Astrocyte of the cerebellum (primary cell): Measurements from ENCODE around the gene ANXA2R.

Experiments
- DNase-seq: peaks from one replicate; pipeline ENCODE4 v3.0.0-alpha.2; 2011; ENCODE audit warnings: low read depth
- H3K4me3 ChIP-seq: 2 replicates; pipeline ENCODE4 v1.5.1; 2011; ENCODE audit warnings: mild to moderate bottlenecking, low read depth, low read length, moderate library complexity
- CTCF ChIP-seq: IDR thresholded peaks from 2 replicates; pipeline ENCODE4 v1.5.1; 2012; ENCODE audit warnings: low read length, low read depth, moderate library complexity, mild to moderate bottlenecking; ENCODE audit errors: missing control alignments
- in situ Hi-C: cut with HindIII; loops from 2 replicates; pipeline ENCODE4 v1.10.0; 2017; ENCODE audit warnings: low sequenced_read_pairs

The ANXA2R gene

GRCh38 chr5:43049236-43049635, 9.1 kb upstream of the ANXA2R start:
- no peak for DNase-seq
- no peak overlapping the region for H3K4me3 ChIP-seq
- no peak for TF ChIP-seq CTCF
- in situ Hi-C loops, result no loop called here

DNA sequence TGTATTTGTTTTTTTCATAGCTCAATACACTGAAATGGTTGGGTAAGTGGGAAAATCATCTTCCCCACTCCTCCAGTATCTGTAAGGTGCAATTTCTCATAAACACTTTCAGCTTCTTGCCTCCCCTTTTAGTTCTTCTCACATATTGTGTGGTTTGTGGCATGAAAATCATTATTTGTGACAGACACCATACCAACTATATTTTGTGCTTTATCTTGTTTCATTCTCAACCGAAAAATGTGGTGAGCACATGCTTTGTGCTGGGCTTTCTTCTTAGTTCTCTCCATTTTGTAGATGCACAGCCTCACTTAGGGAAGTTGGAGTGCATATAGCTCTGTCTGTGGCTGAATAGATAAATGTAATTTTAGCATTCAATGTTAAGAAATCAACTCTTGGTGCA, 6.4 kb upstream of the ANXA2R start:
- in situ Hi-C loops, result no loop called here
- DNase-seq, result no peak
- TF ChIP-seq CTCF, result no peak
- no peak overlapping the region for H3K4me3 ChIP-seq

DNA sequence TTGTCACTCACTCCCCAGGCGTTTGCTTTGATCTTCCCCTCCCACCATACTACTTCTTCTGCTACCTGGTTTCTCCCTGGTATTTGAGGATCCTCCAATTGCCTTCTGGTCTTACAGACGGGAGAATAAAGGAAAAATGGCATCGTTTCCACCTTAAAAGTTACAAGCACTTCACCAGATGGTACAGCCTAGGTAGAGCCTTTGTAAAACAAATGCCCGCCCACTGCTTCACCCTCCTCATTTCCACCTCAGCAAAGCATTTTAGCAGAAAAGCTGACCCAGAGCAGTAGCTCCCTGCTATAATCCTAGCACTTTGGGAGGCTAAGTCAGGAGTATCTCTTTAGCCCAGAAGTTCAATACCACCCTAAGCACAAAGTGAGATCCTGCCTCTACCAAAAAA, 5.1 kb upstream of the ANXA2R start:
- in situ Hi-C loops, result no loop called here
- DNase-seq, result no peak
- no peak for TF ChIP-seq CTCF
- no peak overlapping the region for H3K4me3 ChIP-seq

DNA sequence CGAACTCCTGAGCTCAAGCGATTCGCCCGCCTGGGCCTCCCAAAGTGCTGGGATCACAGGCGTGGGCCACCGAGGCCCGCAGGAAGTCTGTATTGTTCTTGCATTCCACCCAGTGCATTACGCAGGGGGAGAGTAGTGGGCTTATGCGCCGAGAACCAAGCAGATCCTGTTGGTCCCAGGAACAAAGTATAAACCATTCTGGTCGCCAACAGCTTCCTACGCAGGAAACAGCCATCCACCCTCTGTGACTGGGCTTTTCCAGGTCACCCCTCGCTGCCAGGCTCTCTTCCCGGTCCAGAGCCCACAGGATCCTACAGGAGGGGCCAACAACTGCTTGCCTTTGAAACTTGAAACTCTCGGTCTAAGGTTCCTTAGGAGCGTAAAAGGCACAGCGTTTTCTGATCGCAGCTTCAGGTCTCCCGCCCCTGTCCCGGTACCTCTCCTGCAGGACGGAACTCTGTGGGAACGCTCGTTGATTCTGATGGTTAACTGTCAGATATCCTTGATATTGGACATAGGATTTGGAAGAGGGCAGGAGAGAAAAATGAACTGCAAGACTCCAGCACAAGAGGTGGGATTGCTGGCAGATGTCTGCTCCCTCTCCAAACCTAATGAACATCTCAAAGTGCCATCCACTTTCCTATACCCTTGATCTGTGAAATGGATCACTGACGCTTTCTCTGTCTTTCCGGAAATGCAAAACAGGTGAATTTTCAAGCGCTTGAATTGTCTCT, 4.2 kb upstream of the ANXA2R start:
- no peak for DNase-seq
- in situ Hi-C loops, result no loop called here
- peak overlapping the region; percentile 34 for H3K4me3 ChIP-seq
- no peak for TF ChIP-seq CTCF

DNA sequence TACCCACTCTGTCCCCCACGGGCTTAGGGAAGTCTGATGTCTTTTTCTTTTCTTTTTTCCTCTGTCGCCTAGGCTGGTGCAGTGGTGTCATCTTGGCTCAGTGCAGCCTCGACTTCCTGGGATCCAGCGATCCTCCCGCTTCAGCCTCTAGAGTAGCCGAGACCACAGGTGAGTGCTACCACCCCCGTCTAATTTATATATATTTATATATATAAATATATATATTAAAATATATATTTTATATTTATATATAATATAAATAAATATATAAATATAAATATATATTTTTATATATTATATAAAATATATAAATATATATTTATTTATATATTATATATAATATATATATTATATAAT, 3.3 kb upstream of the ANXA2R start:
- peak overlapping the region; percentile 60 for H3K4me3 ChIP-seq

GRCh38 chr5:43042626-43043399, 2.7 kb upstream of the ANXA2R start:
- H3K4me3 ChIP-seq, result peak overlapping the region; percentile 60
- peak; percentile 15 for TF ChIP-seq CTCF
- no peak for DNase-seq
- in situ Hi-C loops, result no loop called here

More for the DNA sequence above, 3.3 kb upstream of the ANXA2R start:
- TF ChIP-seq CTCF, result no peak
- in situ Hi-C loops, result no loop called here
- DNase-seq, result no peak
